KOPT-K1 (cell line): ENCODE measurements around the gene KIF17.

Experiments used
- H3K27ac ChIP-seq: fragments of 200-600 bp; sonication (generic); 2 replicates; pipeline ENCODE4 v1.5.1; 2016; ENCODE audit warnings: antibody characterized with exemption, mild to moderate bottlenecking, low read depth, low read length; ENCODE audit not compliant: poor library complexity, severe bottlenecking
- H3K36me3 ChIP-seq: fragments of 200-600 bp; sonication (generic); 2 replicates; pipeline ENCODE4 v1.5.1; 2017; ENCODE audit warnings: antibody characterized with exemption, mild to moderate bottlenecking, low read length, moderate library complexity; ENCODE audit not compliant: insufficient read depth
- H3K9me3 ChIP-seq: fragments of 200-600 bp; sonication (generic); 2 replicates; pipeline ENCODE4 v1.5.1; 2017; ENCODE audit warnings: antibody characterized with exemption, low read length, mild to moderate bottlenecking; ENCODE audit not compliant: insufficient read depth, poor library complexity, severe bottlenecking

KIF17 gene

GRCh38 chr1:20731057-20731991 is 13.5 kb upstream of the KIF17 start:
- no peaks in the 10 kb centered on the region for H3K9me3 ChIP-seq
- H3K27ac ChIP-seq, result no peak overlapping the region
- no peaks in the 10 kb centered on the region; the same call in 1 of the 2 replicates for H3K36me3 ChIP-seq

- no peaks in the 10 kb centered on the region; the same call in 1 of the 2 replicates for H3K36me3 ChIP-seq
- H3K27ac ChIP-seq, result no peak overlapping the region
- no peaks in the 10 kb centered on the region for H3K9me3 ChIP-seq
These were observed 12.9 kb upstream of the KIF17 start for GRCh38 chr1:20730690-20731056.

GRCh38 chr1:20729990-20730689 is 12.3 kb upstream of the KIF17 start:
- Histone ChIP-seq H3K36me3 (no peaks in the 10 kb centered on the region), H3K9me3 (no peaks in the 10 kb centered on the region), H3K27ac (no peak overlapping the region)

- no peaks in the 10 kb centered on the region for H3K36me3 ChIP-seq
- no peak overlapping the region for H3K27ac ChIP-seq
These were observed 11.5 kb upstream of the KIF17 start for GRCh38 chr1:20729155-20729931.

GRCh38 chr1:20728371-20729154 is 10.8 kb upstream of the KIF17 start:
- Histone ChIP-seq H3K36me3 (no peaks in the 10 kb centered on the region), H3K27ac (no peak overlapping the region), H3K9me3 (no peaks in the 10 kb centered on the region)

More at GRCh38 chr1:20729155-20729931, 11.5 kb upstream of the KIF17 start:
- no peaks in the 10 kb centered on the region for H3K9me3 ChIP-seq

- H3K36me3 ChIP-seq, result no peaks in the 10 kb centered on the region
- H3K9me3 ChIP-seq, result no peaks in the 10 kb centered on the region
- H3K27ac ChIP-seq, result no peak overlapping the region
These were observed 10.0 kb upstream of the KIF17 start for GRCh38 chr1:20727746-20728316.

GRCh38 chr1:20726932-20727745 is 9.3 kb upstream of the KIF17 start:
- Histone ChIP-seq H3K27ac (no peak overlapping the region), H3K36me3 (no peaks in the 10 kb centered on the region), H3K9me3 (no peaks in the 10 kb centered on the region)

- H3K27ac ChIP-seq, result no peak overlapping the region
- H3K36me3 ChIP-seq, result no peaks in the 10 kb centered on the region
- H3K9me3 ChIP-seq, result no peaks in the 10 kb centered on the region
These were observed 8.5 kb upstream of the KIF17 start for GRCh38 chr1:20726118-20726911.

GRCh38 chr1:20725189-20726117 is 7.6 kb upstream of the KIF17 start:
- H3K27ac ChIP-seq, result no peak overlapping the region
- no peaks in the 10 kb centered on the region for H3K36me3 ChIP-seq
- no peaks in the 10 kb centered on the region for H3K9me3 ChIP-seq

GRCh38 chr1:20724364-20725188 is 6.8 kb upstream of the KIF17 start:
- H3K36me3 ChIP-seq, result no peaks in the 10 kb centered on the region
- H3K9me3 ChIP-seq, result no peaks in the 10 kb centered on the region
- H3K27ac ChIP-seq, result no peak overlapping the region

- Histone ChIP-seq H3K36me3 (no peaks in the 10 kb centered on the region), H3K9me3 (no peaks in the 10 kb centered on the region), H3K27ac (no peak overlapping the region)
These were observed 5.9 kb upstream of the KIF17 start for GRCh38 chr1:20723537-20724363.
